K562 (cell line): ENCODE measurements around the gene UQCRH. TPM values are rescaled to one million over a fixed set of nuclear protein-coding genes. Genes with fewer than 3 reads are reported as not detected.

Source experiments
- ATAC-seq: fragments of 200-7000 bp; cut with Tn5 transposase; 3 replicates; pipeline ENCODE4 v1.9.1; 2020; ENCODE audit warnings: moderate library complexity
- BruUV-seq: library from RNA; stranded (reverse); fragments of 400-500 nt; replicated peaks from 2 replicates; lab custom pipeline; 2021; lab: Mats Ljungman, UMichigan
- CTCF ChIA-PET: fragments of 300-600 bp; formaldehyde crosslinking; extraction: SDS; loops from one replicate; lab custom pipeline; 2021; ENCODE audit warnings: low intra/inter-chr PET ratio; lab: Yijun Ruan, JAX
- POLR2A ChIA-PET: fragments of 300-600, 350-650 bp; sonication (Branson Sonifier 250); formaldehyde crosslinking; extraction: SDS; loops from one replicate; lab custom pipeline; 2021; ENCODE audit warnings: antibody characterized with exemption, inconsistent platforms; lab: Yijun Ruan, JAX
- DNase-seq, 4 experiments: peaks; one replicate each; pipeline versions ENCODE4 v3.0.0 to v3.0.0-alpha.2; 2011 to 2018; ENCODE audit warnings: low spot score in 3 of 4, mixed read lengths in 3 of 4; ENCODE audit errors: extremely low read depth in 1 of 4
- FAIRE-seq: peaks from 2 replicates; lab custom pipeline; 2011; peaks lifted over from hg19 to GRCh38; lab: Jason Lieb, UNC
- H2AFZ ChIP-seq: 2 replicates; pipeline ENCODE4 v1.6.0; 2011; ENCODE audit warnings: low read depth, low read length, control low read depth, inconsistent platforms
- H3K27ac ChIP-seq: fragments of 200-600 bp; 3 replicates; pipeline ENCODE4 v1.8.0; 2011; ENCODE audit warnings: low read depth, mild to moderate bottlenecking, control low read depth, inconsistent platforms, low read length, moderate library complexity, mixed read lengths; ENCODE audit errors: extremely low read depth
- H3K27me3 ChIP-seq, 2 experiments: fragments of 300-600 bp in 1 of 2; 2 replicates in 1 of 2; 3 replicates in 1 of 2; pipeline versions ENCODE4 v1.6.0 to v1.8.0; 2011; ENCODE audit warnings: inconsistent platforms in 2 of 2, low read length in 2 of 2, mild to moderate bottlenecking in 1 of 2, mixed read lengths in 1 of 2, moderate library complexity in 1 of 2; ENCODE audit not compliant: control insufficient read depth in 2 of 2, insufficient read depth in 2 of 2
- H3K36me3 ChIP-seq: fragments of 300-600 bp; 3 replicates; pipeline ENCODE4 v1.8.0; 2011; ENCODE audit warnings: mild to moderate bottlenecking, low read length, inconsistent platforms; ENCODE audit not compliant: control insufficient read depth, insufficient read depth
- H3K4me1 ChIP-seq, 2 experiments: fragments of 200-600 bp in 1 of 2; replicated peaks in 1 of 2; 2 replicates in 1 of 2; 3 replicates in 1 of 2; pipeline versions ENCODE4 v1.5.1 to v1.8.0; 2011; ENCODE audit warnings: inconsistent platforms in 2 of 2, low read length in 2 of 2, mild to moderate bottlenecking in 1 of 2, mixed read lengths in 1 of 2, moderate library complexity in 1 of 2; ENCODE audit not compliant: control insufficient read depth in 2 of 2, insufficient read depth in 2 of 2
- H3K4me2 ChIP-seq: 2 replicates; pipeline ENCODE4 v1.6.1; 2011; ENCODE audit warnings: low read length, control low read depth, inconsistent platforms, mixed read lengths; ENCODE audit not compliant: insufficient read depth
- H3K4me3 ChIP-seq: fragments of 200-600 bp; sonication (generic), shearing (Covaris generic); 2 replicates; pipeline ENCODE4 v1.5.1; 2016; ENCODE audit warnings: control low read depth, inconsistent platforms
- H3K79me2 ChIP-seq: fragments of 200-600 bp; 3 replicates; pipeline ENCODE4 v1.8.0; 2011; ENCODE audit warnings: low read length, inconsistent platforms; ENCODE audit not compliant: control insufficient read depth, insufficient read depth
- H3K9ac ChIP-seq, 2 experiments: 2 replicates each; pipeline versions ENCODE4 v1.6.0 to v1.6.1; 2011; ENCODE audit warnings: low read depth in 2 of 2, low read length in 2 of 2, control low read depth in 1 of 2, inconsistent platforms in 1 of 2, mild to moderate bottlenecking in 1 of 2, mixed read lengths in 1 of 2; ENCODE audit not compliant: insufficient read depth in 1 of 2
- H3K9me1 ChIP-seq: one replicate; pipeline ENCODE4 v1.6.0; 2011; ENCODE audit warnings: inconsistent platforms, mild to moderate bottlenecking, low read length, moderate library complexity; ENCODE audit not compliant: control insufficient read depth, insufficient read depth
- H3K9me3 ChIP-seq: replicated peaks from 2 replicates; pipeline ENCODE4 v1.5.1; 2011; ENCODE audit warnings: low read depth, low read length, inconsistent platforms; ENCODE audit not compliant: control insufficient read depth, insufficient read depth
- H4K20me1 ChIP-seq: replicated peaks from 2 replicates; pipeline ENCODE4 v1.6.1; 2011; ENCODE audit warnings: low read length, inconsistent platforms, mixed read lengths; ENCODE audit not compliant: control insufficient read depth, insufficient read depth
- ARID1B ChIP-seq: fragments of 450-650 bp; IDR thresholded peaks from 2 replicates; pipeline ENCODE4 v1.6.1; 2016; ENCODE audit warnings: antibody characterized with exemption, mild to moderate bottlenecking, inconsistent platforms
- ATF4 ChIP-seq: fragments of 450-650 bp; formaldehyde crosslinking; IDR thresholded peaks from 2 replicates; pipeline ENCODE4 v1.4.0; 2022; ENCODE audit warnings: mild to moderate bottlenecking, moderate library complexity
- BRD9 ChIP-seq: fragments of 450-650 bp; IDR thresholded peaks from 2 replicates; pipeline ENCODE4 v1.6.1; 2018; ENCODE audit warnings: low read depth; ENCODE audit not compliant: partially characterized antibody
- FOSL1 ChIP-seq: fragments of 200-800 bp; sonication (Bioruptor generic); conservative IDR thresholded peaks from 2 replicates; pipeline ENCODE4 v1.6.1; 2016; ENCODE audit warnings: missing genetic modification characterization, missing compliant biosample characterization
- FOXA1 ChIP-seq: fragments of 450-650 bp; IDR thresholded peaks from 2 replicates; pipeline ENCODE4 v1.6.1; 2016; ENCODE audit warnings: mild to moderate bottlenecking, borderline replicate concordance
- FOXK2 ChIP-seq, 2 experiments: fragments of 450-650 bp; IDR thresholded peaks in 1 of 2; conservative IDR thresholded peaks in 1 of 2; 2 replicates each; pipeline ENCODE4 v1.6.1; 2016; ENCODE audit warnings: low read depth in 2 of 2, mild to moderate bottlenecking in 1 of 2
- MTA1 ChIP-seq: fragments of 450-650 bp; IDR thresholded peaks from 2 replicates; pipeline ENCODE4 v1.6.1; 2017; ENCODE audit warnings: borderline replicate concordance
- NCOR1 ChIP-seq: fragments of 450-650 bp; IDR thresholded peaks from 2 replicates; pipeline ENCODE4 v1.6.1; 2016; ENCODE audit warnings: mild to moderate bottlenecking, moderate library complexity
- NFRKB ChIP-seq: fragments of 450-650 bp; IDR thresholded peaks from 2 replicates; pipeline ENCODE4 v1.6.1; 2016; ENCODE audit warnings: low read depth
- NRF1 ChIP-seq, 2 experiments: fragments of 450-650 bp; IDR thresholded peaks in 1 of 2; conservative IDR thresholded peaks in 1 of 2; 2 replicates each; pipeline ENCODE4 v1.6.1; 2014; ENCODE audit warnings: mild to moderate bottlenecking in 2 of 2
- PML ChIP-seq: IDR thresholded peaks from 2 replicates; pipeline ENCODE4 v1.6.1; 2012; ENCODE audit warnings: low read length, inconsistent platforms
- RAD21 ChIP-seq, 2 experiments: fragments of 250-450 bp in 1 of 2; fragments of 450-650 bp in 1 of 2; sonication (Bioruptor Pico) in 1 of 2; formaldehyde crosslinking in 1 of 2; IDR thresholded peaks in 1 of 2; conservative IDR thresholded peaks in 1 of 2; 2 replicates each; pipeline versions ENCODE4 v1.4.0 to v1.8.0; 2020 to 2022; ENCODE audit warnings: mild to moderate bottlenecking in 2 of 2, moderate library complexity in 1 of 2
- SP1 ChIP-seq: sonication (generic); formaldehyde crosslinking; IDR thresholded peaks from 2 replicates; pipeline ENCODE4 v1.8.1; 2022; ENCODE audit warnings: mild to moderate bottlenecking, missing genetic modification reagents
- TAF15 ChIP-seq: fragments of 200-400 bp; formaldehyde crosslinking; IDR thresholded peaks from 2 replicates; pipeline ENCODE4 v1.6.1; 2017; ENCODE audit warnings: mild to moderate bottlenecking, low read depth, low read length, moderate library complexity
- TEAD4 ChIP-seq, 2 experiments: sonication (generic) in 1 of 2; formaldehyde crosslinking in 1 of 2; IDR thresholded peaks; 2 replicates each; pipeline versions ENCODE4 v1.6.1 to v1.8.0; 2012 to 2022; ENCODE audit warnings: borderline replicate concordance in 1 of 2, inconsistent platforms in 1 of 2, low read length in 1 of 2, mild to moderate bottlenecking in 1 of 2, missing genetic modification reagents in 1 of 2
- YY1 ChIP-seq, 3 experiments: IDR thresholded peaks; 2 replicates each; pipeline ENCODE4 v1.6.1; 2011; ENCODE audit warnings: low read length in 2 of 3, mild to moderate bottlenecking in 2 of 3, moderate library complexity in 2 of 3, borderline replicate concordance in 1 of 3, control low read depth in 1 of 3, low read depth in 1 of 3; ENCODE audit not compliant: insufficient read depth in 3 of 3, insufficient replicate concordance in 2 of 3, control insufficient read depth in 1 of 3, insufficient read length in 1 of 3; ENCODE audit errors: extremely low read depth in 1 of 3
- ZNF175 ChIP-seq: fragments of 200-800 bp; sonication (Bioruptor generic); IDR thresholded peaks from 2 replicates; pipeline ENCODE4 v1.6.1; 2016; ENCODE audit warnings: low read depth, mild to moderate bottlenecking, missing genetic modification characterization, missing compliant biosample characterization
- ZNF24 ChIP-seq: fragments of 450-650 bp; IDR thresholded peaks from 2 replicates; pipeline ENCODE4 v1.6.1; 2016
- ZNF274 ChIP-seq: IDR thresholded peaks from 2 replicates; pipeline ENCODE4 v1.6.1; 2011; ENCODE audit warnings: low read depth, mild to moderate bottlenecking, low read length, moderate library complexity, borderline replicate concordance
- ZNF436 ChIP-seq: fragments of 250-450, 450-650 bp; sonication (Bioruptor Pico); formaldehyde crosslinking; IDR thresholded peaks from 2 replicates; pipeline ENCODE4 v1.7.0; 2020; ENCODE audit warnings: mild to moderate bottlenecking
- WGBS: fragments of 100-300 bp; shearing (Covaris generic); methylation state at CpG from one replicate; pipeline ENCODE4 v1.1.6; 2016; ENCODE audit warnings: low coverage, mixed read lengths; ENCODE audit not compliant: insufficient coverage; ENCODE audit errors: missing lambda C conversion rate; 5-methylcytosine and 5-hydroxymethylcytosine counted together
- in situ Hi-C: fragments of 300-500 bp; cut with MboI; formaldehyde crosslinking; loops from 4 replicates; pipeline ENCODE4 v1.15.0; 2018; ENCODE audit warnings: inconsistent platforms, mixed read lengths
- intact Hi-C: fragments of 100-400 bp; cut with micrococcal nuclease; formaldehyde crosslinking; loops from 2 replicates; pipeline ENCODE4 v1.14.2; 2022
- polyA plus RNA-seq, 8 experiments: library from polyadenylated mRNA; depleted of rRNA in 4 of 8; stranded (reverse) in 5 of 8; unstranded in 3 of 8; fragments of >200 nt; fragmentation: Nextera tagmentation in 2 of 8; fragmentation: Illumina TruSeq in 1 of 8; extraction: Ambion mirVana in 2 of 8; extraction: Trizol in 1 of 8; gene quantifications; 2 replicates each; pipeline versions ENCODE4 v1.2.1 to v1.2.3, GENCODE V29; 2011 to 2014; ENCODE audit warnings: inconsistent platforms in 1 of 8, missing spikeins in 1 of 8
- total RNA-seq, 7 experiments: library from RNA; depleted of rRNA in 6 of 7; stranded (reverse); fragments of >200 nt in 6 of 7; fragmentation: Illumina TruSeq in 2 of 7; extraction: Trizol in 2 of 7; gene quantifications; 2 replicates each; pipeline versions ENCODE4 v1.2.1 to v1.2.3, GENCODE V29; 2011 to 2021; ENCODE audit warnings: low replicate concordance in 1 of 7

Gene UQCRH
- total and polyA plus RNA-seq, 9 of the 15 experiments (the other 6 are each of a cell fraction or from before 2014, with no cell fraction given): 1,267 to 5,184 (median 2,410) TPM

- no TSS peak for BruUV-seq
- ATAC-seq: no peak; the same call in 2 of the 3 replicates
- 58% methylated on average over 1 of the region's 1 CpG for WGBS
- Histone ChIP-seq H3K27me3 (no peaks in the 10 kb centered on the region), H3K9me1 (no peaks in the 10 kb centered on the region), H3K36me3 (peaks cover 67% of the 10 kb centered on the region), H3K4me2 (no peak overlapping the region), H3K9me3 (no peaks in the 10 kb centered on the region), H3K4me1 (peaks cover 20 to 33% of the 10 kb centered on the region in 2 experiments; a peak in 3 of 5 replicates), H4K20me1 (no peaks in the 10 kb centered on the region), H3K9ac (no peak overlapping the region), H3K4me3 (no peak overlapping the region), H2AFZ (no peak overlapping the region), H3K79me2 (no peaks in the 10 kb centered on the region), H3K27ac (peak overlapping the region; percentile 34; the same call in 2 of the 3 replicates)
- DNase-seq: no peak
- CTCF ChIA-PET: no interaction called here
- TF ChIP-seq FOXK2 (conservative IDR thresholded peaks at IDR 0.05 in 1 of 2, IDR thresholded peaks at IDR 0.05 in 1 of 2; ENCODE audit: low read depth in 2 of 2) (no peak), BRD9 (no peak), NCOR1 (0 out of 2 replicates have a peak, but pooled peaks have one; percentile 25), SP1 (CRISPR knock-in tag) (0 out of 2 replicates have a peak, but pooled peaks have one; percentile 22), FOSL1 (tag) (peak; percentile 64), TAF15 (no peak), TEAD4 (IDR thresholded peaks at IDR 0.05; ENCODE audit: low read length) (peak; percentile 25; the same call in 1 of the 2 replicates), TEAD4 (CRISPR knock-in tag; IDR thresholded peaks at IDR 0.05; ENCODE audit: borderline replicate concordance) (no peak), ZNF175 (CRISPR knock-in tag) (peak; percentile 27; the same call in 1 of the 2 replicates), RAD21 (CRISPR knock-in tag; conservative IDR thresholded peaks at IDR 0.05 in 1 of 2, IDR thresholded peaks at IDR 0.05 in 1 of 2) (no peak), ATF4 (no peak), FOXA1 (no peak), NRF1 (conservative IDR thresholded peaks at IDR 0.05 in 1 of 2, IDR thresholded peaks at IDR 0.05 in 1 of 2) (no peak), ZNF436 (no peak), ZNF274 (no peak), NFRKB (no peak), MTA1 (no peak), YY1 (IDR thresholded peaks at IDR 0.05; ENCODE audit: borderline replicate concordance in 1 of 3, control insufficient read depth in 1 of 3, extremely low read depth in 1 of 3, insufficient read depth in 3 of 3, insufficient read length in 1 of 3, insufficient replicate concordance in 2 of 3, low read depth in 1 of 3, low read length in 2 of 3) (no peak), PML (0 out of 2 replicates have a peak, but pooled peaks have one; percentile 15), ZNF24 (no peak), ARID1B (peak; percentile 18; the same call in 1 of the 2 replicates)
- intact Hi-C loops (loop anchor here (10.0 kb wide), 1 partner anchor 56 kb away; the partner anchor contains the start of gene NSUN4), in situ Hi-C loops (no loop called here)
- POLR2A ChIA-PET: interaction anchor here (0.6 to 22.6 kb wide), 5 partner anchors 2 to 34 kb away, joined by 3 to 410 read pairs (median 46); partner anchors contain the start of genes LRRC41 and UQCRH
- peak; percentile 37 for FAIRE-seq
These were observed 14.9 kb upstream of the UQCRH start for GRCh38 chr1:46288485-46289133.
